Prostate gland (tissue), 2 donors: ENCODE results near the gene VAMP1.

ENCODE experiments used
- POLR2A ChIP-seq: fragments of 450-650 bp; IDR thresholded peaks from one replicate; pipeline ENCODE4 v1.6.1; 2016; ENCODE audit warnings: antibody characterized with exemption, mild to moderate bottlenecking
- POLR2AphosphoS5 ChIP-seq: sonication (generic); formaldehyde crosslinking; IDR thresholded peaks from one replicate; pipeline ENCODE4 v1.6.1; 2017; ENCODE audit warnings: antibody characterized with exemption
- TF ChIP-seq, protein P1 (sequence below), 4 experiments: fragments of 200-600 bp in 2 of 4; fragments of 450-650 bp in 2 of 4; sonication (generic) in 2 of 4; IDR thresholded peaks; 1 replicate in 3 of 4; 2 replicates in 1 of 4; pipeline ENCODE4 v1.5.1; 2016 to 2019; ENCODE audit warnings: antibody characterized with exemption in 4 of 4, mild to moderate bottlenecking in 2 of 4, moderate library complexity in 2 of 4

DNA sequence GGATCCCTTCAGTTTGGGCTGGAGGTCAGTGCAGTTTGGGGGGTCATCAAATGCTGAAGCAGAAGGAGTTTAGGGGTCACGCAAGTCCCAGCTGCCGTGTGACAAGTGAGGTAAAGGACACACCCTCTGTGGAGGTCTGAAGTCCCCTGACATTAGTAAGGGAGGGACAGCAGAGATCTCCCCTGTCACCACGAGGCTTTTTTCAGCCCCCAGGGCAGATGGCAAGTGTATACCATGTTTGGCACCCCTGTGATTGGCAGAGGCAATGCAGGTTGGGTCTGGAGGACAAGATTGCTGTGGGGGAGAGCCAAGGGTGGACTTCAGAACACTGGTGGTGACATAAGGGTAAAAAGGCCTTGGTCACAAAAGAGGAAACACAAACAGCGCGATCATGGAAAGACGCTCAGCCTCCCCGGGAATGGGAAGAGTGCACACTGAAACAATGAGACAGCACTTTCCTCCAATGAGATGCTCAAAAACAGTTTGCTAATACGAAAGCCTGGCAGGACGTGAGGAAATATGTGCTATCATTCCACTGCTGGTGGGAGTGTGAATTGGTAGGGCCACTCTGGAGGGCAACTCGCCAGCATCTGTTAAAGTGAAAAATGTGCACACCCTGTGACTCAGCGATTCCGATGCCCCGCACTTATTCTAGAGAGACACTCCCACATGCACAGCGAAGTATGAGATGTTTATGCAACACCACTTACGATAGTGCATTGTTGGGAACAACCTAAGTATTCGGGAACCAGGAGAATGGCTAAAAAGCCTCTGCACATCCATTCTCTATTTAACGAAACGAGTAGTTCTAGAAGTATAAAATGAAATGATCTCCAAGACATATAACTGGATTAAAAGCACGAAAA is 40.1 kb downstream of the VAMP1 start:
- TF ChIP-seq POLR2AphosphoS5: no peak
- TF ChIP-seq POLR2A: peak; percentile 16
- TF ChIP-seq, protein P1, sequence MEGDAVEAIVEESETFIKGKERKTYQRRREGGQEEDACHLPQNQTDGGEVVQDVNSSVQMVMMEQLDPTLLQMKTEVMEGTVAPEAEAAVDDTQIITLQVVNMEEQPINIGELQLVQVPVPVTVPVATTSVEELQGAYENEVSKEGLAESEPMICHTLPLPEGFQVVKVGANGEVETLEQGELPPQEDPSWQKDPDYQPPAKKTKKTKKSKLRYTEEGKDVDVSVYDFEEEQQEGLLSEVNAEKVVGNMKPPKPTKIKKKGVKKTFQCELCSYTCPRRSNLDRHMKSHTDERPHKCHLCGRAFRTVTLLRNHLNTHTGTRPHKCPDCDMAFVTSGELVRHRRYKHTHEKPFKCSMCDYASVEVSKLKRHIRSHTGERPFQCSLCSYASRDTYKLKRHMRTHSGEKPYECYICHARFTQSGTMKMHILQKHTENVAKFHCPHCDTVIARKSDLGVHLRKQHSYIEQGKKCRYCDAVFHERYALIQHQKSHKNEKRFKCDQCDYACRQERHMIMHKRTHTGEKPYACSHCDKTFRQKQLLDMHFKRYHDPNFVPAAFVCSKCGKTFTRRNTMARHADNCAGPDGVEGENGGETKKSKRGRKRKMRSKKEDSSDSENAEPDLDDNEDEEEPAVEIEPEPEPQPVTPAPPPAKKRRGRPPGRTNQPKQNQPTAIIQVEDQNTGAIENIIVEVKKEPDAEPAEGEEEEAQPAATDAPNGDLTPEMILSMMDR (IDR thresholded peaks at IDR 0.05): peak in 1 of 4 experiments; percentile 17
